Natural killer cell (primary cell): ENCODE measurements around the gene SH3D19. TPM values are rescaled to one million over a fixed set of nuclear protein-coding genes. Genes with fewer than 3 reads are reported as not detected.
A peak's percentile ranks its signal among the peaks of the same experiment; 100 is the strongest.

ENCODE experiments used
- ATAC-seq, 3 donors: fragments of 150-1000 bp in 2 of 3; fragments of 200-7000 bp in 1 of 3; cut with Tn5 transposase; 1 replicate in 1 of 3; 2 replicates in 2 of 3; pipeline ENCODE4 v1.10.0; 2021; ENCODE audit warnings: mild to moderate bottlenecking in 2 of 3, moderate library complexity in 2 of 3
- DNase-seq, 2 donors: peaks; one replicate each; pipeline versions ENCODE4 v3.0.0 to v3.0.0-alpha.2; 2013 to 2021; ENCODE audit warnings: mixed read lengths in 1 of 2
- H3K27ac ChIP-seq: one replicate; pipeline ENCODE4 v1.5.1; 2013; ENCODE audit warnings: mild to moderate bottlenecking, low read length
- H3K27me3 ChIP-seq: one replicate; pipeline ENCODE4 v1.6.1; 2013; ENCODE audit warnings: low read length; ENCODE audit not compliant: control insufficient read depth, insufficient read depth
- H3K36me3 ChIP-seq: one replicate; pipeline ENCODE4 v1.6.1; 2013; ENCODE audit warnings: low read length; ENCODE audit not compliant: control insufficient read depth, insufficient read depth
- H3K4me1 ChIP-seq: one replicate; pipeline ENCODE4 v1.6.1; 2013; ENCODE audit warnings: low read length; ENCODE audit not compliant: control insufficient read depth, insufficient read depth
- H3K4me3 ChIP-seq: one replicate; pipeline ENCODE4 v1.5.1; 2013; ENCODE audit warnings: low read length
- H3K9me3 ChIP-seq: one replicate; pipeline ENCODE4 v1.6.1; 2013; ENCODE audit warnings: low read length; ENCODE audit not compliant: control insufficient read depth, insufficient read depth
- H3K27ac Mint-ChIP-seq, 2 donors: one replicate each; pipeline ENCODE4 v1.8.0; 2022; ENCODE audit warnings: mild to moderate bottlenecking in 2 of 2, mixed read lengths in 2 of 2, moderate library complexity in 1 of 2
- H3K27me3 Mint-ChIP-seq, 2 donors: one replicate each; pipeline ENCODE4 v1.8.0; 2022; ENCODE audit warnings: low read depth in 2 of 2, mixed read lengths in 2 of 2
- H3K36me3 Mint-ChIP-seq: one replicate; pipeline ENCODE4 v1.8.0; 2022; ENCODE audit warnings: mixed read lengths
- H3K4me1 Mint-ChIP-seq, 2 donors: one replicate each; pipeline ENCODE4 v1.8.0; 2022; ENCODE audit warnings: mixed read lengths in 2 of 2
- H3K4me3 Mint-ChIP-seq: one replicate; pipeline ENCODE4 v1.8.0; 2022; ENCODE audit warnings: mild to moderate bottlenecking, moderate library complexity, mixed read lengths
- H3K9me3 Mint-ChIP-seq, 2 donors: one replicate each; pipeline ENCODE4 v1.8.0; 2022; ENCODE audit warnings: mixed read lengths in 2 of 2
- CTCF ChIP-seq: fragments of 200-600 bp; IDR thresholded peaks from one replicate; pipeline ENCODE4 v1.8.0; 2022; ENCODE audit warnings: antibody characterized with exemption
- WGBS: methylation state at CpG from one replicate; pipeline ENCODE4 v1.1.7; 2013; ENCODE audit warnings: missing lambda C conversion rate; ENCODE audit not compliant: insufficient coverage; 5-methylcytosine and 5-hydroxymethylcytosine counted together
- intact Hi-C: fragments of 100-400 bp; cut with micrococcal nuclease; formaldehyde crosslinking; loops from one replicate; pipeline ENCODE4 v1.14.2; 2022
- total RNA-seq, 4 donors: library from RNA; stranded (reverse); fragments of 120-200 nt in 1 of 4; gene quantifications; one replicate each; pipeline versions ENCODE4 v1.2.3 to v1.2.4, GENCODE V29; 2013 to 2022

SH3D19 gene
- total RNA-seq: under 1 TPM in 1 of 3 donors, not detected in 2; 0.13 TPM
- 1.1 TPM for total RNA-seq (2013)

DNA sequence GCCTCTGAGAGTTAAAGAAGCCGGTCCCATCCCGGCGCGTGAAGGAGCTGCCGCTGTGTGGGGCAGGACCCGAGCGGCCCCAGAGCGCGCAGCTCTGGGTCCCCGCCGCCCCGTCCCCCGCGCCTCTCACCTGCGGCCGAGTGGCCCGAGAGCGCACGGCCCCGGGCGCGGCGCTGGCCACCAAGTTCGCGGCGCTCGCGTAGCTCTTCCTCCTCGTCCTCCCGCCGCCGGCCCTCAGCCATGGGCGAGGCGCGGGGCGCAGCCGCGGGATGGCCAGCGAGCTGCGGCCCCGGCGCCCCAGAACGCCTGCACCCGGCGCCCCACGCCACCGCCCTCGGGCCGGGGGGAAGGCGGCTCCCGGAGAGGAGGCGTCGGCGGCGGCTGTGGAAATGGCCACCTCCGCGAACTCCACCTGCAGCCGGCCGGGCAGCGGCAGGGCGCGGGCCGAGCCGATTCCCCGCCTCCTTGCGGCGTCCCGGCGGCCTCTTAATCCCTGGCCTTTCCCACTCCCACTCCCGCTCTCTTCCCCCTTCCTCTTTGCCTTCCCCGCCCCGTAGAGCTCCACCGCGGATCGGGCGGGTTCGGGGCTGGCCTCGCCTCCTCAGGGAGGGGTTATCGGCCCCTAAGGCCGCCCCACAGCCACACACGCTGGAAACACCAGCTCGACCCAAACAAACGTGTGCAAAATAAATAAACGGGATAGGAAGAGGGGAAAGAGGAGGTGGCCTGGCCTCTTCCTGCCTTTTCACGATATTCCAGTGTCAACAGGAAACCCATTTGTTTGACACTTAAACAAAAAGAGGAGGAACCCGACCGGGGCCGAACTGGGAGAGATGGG lies at the start of gene SH3D19:
Gene SH3D19, minus strand, starts transcription at position 495 of the 838 bp plus-strand sequence. Its CDS starts 253 bp downstream, at position 242.
- intact Hi-C loops: no loop called here
- H3K4me1 ChIP-seq: no peaks in the 10 kb centered on the region
- no peak within 1 kb of the TSS for H3K4me3 ChIP-seq
- no peak within 1 kb of the TSS for H3K27ac ChIP-seq
- H3K36me3 ChIP-seq: no peaks in the 10 kb centered on the region
- no peak for DNase-seq
- Mint-ChIP-seq H3K4me3 (no peak within 1 kb of the TSS), H3K4me1 (no peaks in the 10 kb centered on the region), H3K9me3 (no peaks in the 10 kb centered on the region), H3K27me3 (peaks cover 25 to 50% of the 10 kb centered on the region in 2 donors), H3K36me3 (no peaks in the 10 kb centered on the region), H3K27ac (no peak within 1 kb of the TSS)
- ATAC-seq: no peak
- no peaks in the 10 kb centered on the region for H3K9me3 ChIP-seq
- 3% methylated on average over 88 of the region's 88 CpGs for WGBS
- H3K27me3 ChIP-seq: peaks cover 14% of the 10 kb centered on the region
- no peak for TF ChIP-seq CTCF

GRCh38 chr4:151362404-151363164 lies 37.2 kb upstream of the SH3D19 start:
- Mint-ChIP-seq H3K4me1 (no peaks in the 10 kb centered on the region), H3K9me3 (no peaks in the 10 kb centered on the region), H3K27ac (no peak overlapping the region), H3K4me3 (no peak overlapping the region), H3K36me3 (no peaks in the 10 kb centered on the region), H3K27me3 (peaks cover 2 to 9% of the 10 kb centered on the region in 2 donors)
- Histone ChIP-seq H3K27me3 (no peaks in the 10 kb centered on the region), H3K27ac (no peak overlapping the region), H3K4me1 (no peaks in the 10 kb centered on the region), H3K4me3 (no peak overlapping the region), H3K9me3 (no peaks in the 10 kb centered on the region), H3K36me3 (no peaks in the 10 kb centered on the region)
- DNase-seq (peak; percentile 18 to 87), ATAC-seq (peak; percentile 75 to 96 (median 86))
- WGBS: 52% methylated on average over 11 of the region's 14 CpGs
- intact Hi-C loops: no loop called here
- peak; percentile 34 for TF ChIP-seq CTCF

GRCh38 chr4:151361966-151362365 lies 36.6 kb upstream of the SH3D19 start:
- no peak overlapping the region for H3K4me3 Mint-ChIP-seq
- Histone ChIP-seq H3K9me3 (no peaks in the 10 kb centered on the region), H3K4me1 (no peaks in the 10 kb centered on the region), H3K4me3 (no peak overlapping the region), H3K36me3 (no peaks in the 10 kb centered on the region), H3K27me3 (no peaks in the 10 kb centered on the region), H3K27ac (no peak overlapping the region)
- 97% methylated on average over 12 of the region's 13 CpGs for WGBS
- DNase-seq (no peak), ATAC-seq (no peak)
- H3K36me3 Mint-ChIP-seq: no peaks in the 10 kb centered on the region
- peaks cover 2 to 9% of the 10 kb centered on the region in 2 donors for H3K27me3 Mint-ChIP-seq
- no peak for TF ChIP-seq CTCF
- H3K9me3 Mint-ChIP-seq: no peaks in the 10 kb centered on the region
- intact Hi-C loops: no loop called here
- no peaks in the 10 kb centered on the region for H3K4me1 Mint-ChIP-seq
- no peak overlapping the region for H3K27ac Mint-ChIP-seq
